Mesenchymal stem cell (in vitro differentiated cells and primary cell): Measurements from ENCODE around the gene BARHL2. TPM values are rescaled to one million over a fixed set of nuclear protein-coding genes. Genes with fewer than 3 reads are reported as not detected.

ENCODE experiments used
- DNase-seq: peaks from one replicate; pipeline ENCODE4 v3.0.0-alpha.2; 2013
- H2AFZ ChIP-seq: one replicate; pipeline ENCODE4 v1.6.1; 2013; ENCODE audit warnings: low read depth, mild to moderate bottlenecking, control low read depth, inconsistent platforms, low read length, moderate library complexity
- H2AK5ac ChIP-seq: 2 replicates; pipeline ENCODE4 v1.6.1; 2013; ENCODE audit warnings: low read length, moderate library complexity, mild to moderate bottlenecking, inconsistent platforms; ENCODE audit not compliant: severe bottlenecking
- H2BK120ac ChIP-seq: one replicate; pipeline ENCODE4 v1.6.1; 2013; ENCODE audit warnings: low read depth, mild to moderate bottlenecking, inconsistent platforms, low read length, moderate library complexity
- H2BK12ac ChIP-seq, 2 experiments: one replicate each; pipeline ENCODE4 v1.6.1; 2013; ENCODE audit warnings: inconsistent platforms in 2 of 2, low read length in 2 of 2, mild to moderate bottlenecking in 2 of 2, moderate library complexity in 2 of 2, control low read depth in 1 of 2
- H2BK15ac ChIP-seq: one replicate; pipeline ENCODE4 v1.6.1; 2013; ENCODE audit warnings: mild to moderate bottlenecking, low read depth, inconsistent platforms; ENCODE audit not compliant: poor library complexity, severe bottlenecking
- H2BK5ac ChIP-seq: 2 replicates; pipeline ENCODE4 v1.6.1; 2013; ENCODE audit warnings: low read depth, mild to moderate bottlenecking, low read length, control low read depth, inconsistent platforms; ENCODE audit not compliant: poor library complexity, severe bottlenecking
- H3K14ac ChIP-seq, 2 experiments: one replicate each; pipeline ENCODE4 v1.6.1; 2013; ENCODE audit warnings: inconsistent platforms in 2 of 2, low read length in 2 of 2, control low read depth in 1 of 2, mild to moderate bottlenecking in 1 of 2, moderate library complexity in 1 of 2
- H3K18ac ChIP-seq, 2 experiments: one replicate each; pipeline ENCODE4 v1.6.1; 2013; ENCODE audit warnings: inconsistent platforms in 2 of 2, low read length in 2 of 2, control low read depth in 1 of 2, low read depth in 1 of 2, mild to moderate bottlenecking in 1 of 2
- H3K23ac ChIP-seq, 2 experiments: one replicate each; pipeline ENCODE4 v1.6.1; 2013; ENCODE audit warnings: inconsistent platforms in 2 of 2, low read length in 2 of 2, mild to moderate bottlenecking in 2 of 2, moderate library complexity in 2 of 2, control low read depth in 1 of 2
- H3K27ac ChIP-seq: 2 replicates; pipeline ENCODE4 v1.5.1; 2013; ENCODE audit warnings: mild to moderate bottlenecking, moderate library complexity, low read length, control low read depth, inconsistent platforms; ENCODE audit not compliant: poor library complexity, severe bottlenecking
- H3K27me3 ChIP-seq, 2 experiments: 2 replicates each; pipeline versions ENCODE4 v1.6.1 to v1.7.0; 2013; ENCODE audit warnings: low read length in 2 of 2, mild to moderate bottlenecking in 2 of 2, moderate library complexity in 2 of 2, control low read depth in 1 of 2, inconsistent platforms in 1 of 2; ENCODE audit not compliant: control insufficient read depth in 1 of 2, insufficient read depth in 1 of 2
- H3K36me3 ChIP-seq, 2 experiments: 2 replicates each; pipeline versions ENCODE4 v1.6.1 to v1.7.0; 2013; ENCODE audit warnings: low read length in 2 of 2, control low read depth in 1 of 2, inconsistent platforms in 1 of 2, low read depth in 1 of 2, mild to moderate bottlenecking in 1 of 2; ENCODE audit not compliant: insufficient read depth in 2 of 2, control insufficient read depth in 1 of 2
- H3K4ac ChIP-seq, 2 experiments: one replicate each; pipeline ENCODE4 v1.6.1; 2013; ENCODE audit warnings: inconsistent platforms in 2 of 2, low read length in 2 of 2, mild to moderate bottlenecking in 2 of 2, moderate library complexity in 2 of 2, control low read depth in 1 of 2, low read depth in 1 of 2
- H3K4me1 ChIP-seq: 2 replicates; pipeline ENCODE4 v1.6.1; 2013; ENCODE audit warnings: low read depth, low read length, control low read depth; ENCODE audit not compliant: control insufficient read depth, insufficient read depth
- H3K4me2 ChIP-seq: 2 replicates; pipeline ENCODE4 v1.6.1; 2013; ENCODE audit warnings: low read length, mild to moderate bottlenecking, inconsistent platforms; ENCODE audit not compliant: poor library complexity, severe bottlenecking
- H3K4me3 ChIP-seq, 2 experiments: 2 replicates each; pipeline versions ENCODE4 v1.5.1 to v1.7.0; 2013; ENCODE audit warnings: low read length in 2 of 2, mild to moderate bottlenecking in 2 of 2, control low read depth in 1 of 2, low read depth in 1 of 2; ENCODE audit not compliant: insufficient read depth in 1 of 2
- H3K79me1 ChIP-seq: replicated peaks from 2 replicates; pipeline ENCODE4 v1.6.1; 2013; ENCODE audit warnings: mild to moderate bottlenecking, control low read depth, low read length, inconsistent platforms; ENCODE audit not compliant: poor library complexity, severe bottlenecking
- H3K9ac ChIP-seq: 2 replicates; pipeline ENCODE4 v1.7.0; 2013; ENCODE audit warnings: mild to moderate bottlenecking, low read length, moderate library complexity
- H3K9me3 ChIP-seq: 2 replicates; pipeline ENCODE4 v1.7.0; 2013; ENCODE audit warnings: mild to moderate bottlenecking, low read length; ENCODE audit not compliant: control insufficient read depth
- H4K8ac ChIP-seq: one replicate; pipeline ENCODE4 v1.6.1; 2013; ENCODE audit warnings: inconsistent platforms, mild to moderate bottlenecking, low read length, moderate library complexity
- H4K91ac ChIP-seq: one replicate; pipeline ENCODE4 v1.6.1; 2013; ENCODE audit warnings: mild to moderate bottlenecking, low read length, inconsistent platforms
- WGBS: methylation state at CpG from one replicate; pipeline ENCODE4 v1.1.7; 2013; ENCODE audit warnings: mixed read lengths; 5-methylcytosine and 5-hydroxymethylcytosine counted together
- polyA plus RNA-seq, 2 experiments: library from polyadenylated mRNA; stranded (reverse); fragments of 200-250 nt; gene quantifications; one replicate each; pipeline ENCODE4 v1.2.3, GENCODE V29; 2013

The BARHL2 gene
- not detected for polyA plus RNA-seq (2013, experiment 1 of 2)
- polyA plus RNA-seq (2013, experiment 2 of 2) = not detected

DNA sequence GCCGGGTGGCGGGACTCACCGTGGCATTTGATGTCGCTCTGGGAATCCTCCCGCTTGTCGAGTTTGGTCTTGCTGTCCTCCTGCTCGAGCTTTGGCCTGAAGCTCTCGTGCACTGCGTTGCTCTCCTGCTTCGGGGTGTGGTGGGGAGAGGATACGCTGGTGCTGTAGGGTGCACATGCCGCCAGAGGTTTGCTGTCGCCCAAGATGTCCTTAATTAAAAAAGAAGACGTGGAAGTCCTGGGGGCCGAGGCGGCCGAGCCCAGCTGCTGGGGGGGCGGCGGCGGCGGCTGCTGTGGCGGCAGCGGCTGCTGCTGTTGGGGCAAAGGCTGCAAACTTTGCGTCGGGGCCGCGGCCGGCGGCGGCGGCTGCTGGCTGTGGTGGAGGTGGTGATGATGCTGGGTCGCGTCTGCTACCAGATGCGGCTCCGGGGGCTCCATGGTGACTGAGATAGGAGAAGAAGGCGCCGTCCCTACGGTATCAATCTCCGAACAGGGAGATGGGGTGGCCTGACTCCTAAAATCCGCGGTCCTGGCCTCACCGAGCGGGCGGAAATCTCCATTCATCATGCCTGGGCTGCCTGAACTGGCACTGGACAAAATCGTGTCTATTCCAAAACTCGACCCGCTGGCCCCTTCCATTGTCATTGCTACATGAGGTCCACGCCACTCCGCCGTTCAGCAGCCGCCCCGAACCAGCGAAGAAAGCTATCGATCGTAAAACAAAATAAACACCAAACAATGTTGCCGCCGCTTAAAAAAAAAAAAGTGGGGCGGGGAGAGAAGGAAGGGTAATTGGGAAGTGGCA, at the start of gene BARHL2:
TSS of gene BARHL2 (minus strand) at position 751 of the 804 bp plus-strand sequence. CDS start at position 644, 107 bp downstream.
- H4K8ac ChIP-seq = no peak within 1 kb of the TSS
- H3K79me1 ChIP-seq = no peaks in the 10 kb centered on the region
- peak within 1 kb of the TSS in 1 of 2 experiments; percentile 16 for H3K23ac ChIP-seq
- H2BK120ac ChIP-seq = no peak within 1 kb of the TSS
- H2BK12ac ChIP-seq = no peak within 1 kb of the TSS
- H2BK5ac ChIP-seq = no peak within 1 kb of the TSS
- peak within 1 kb of the TSS; percentile 39 to 76 for H3K4me3 ChIP-seq
- no peak within 1 kb of the TSS for H3K27ac ChIP-seq
- no peak within 1 kb of the TSS for H3K9ac ChIP-seq
- H3K4me2 ChIP-seq = peak within 1 kb of the TSS; percentile 76
- peaks cover 25% of the 10 kb centered on the region for H3K4me1 ChIP-seq
- DNase-seq = no peak
- H3K18ac ChIP-seq = no peak within 1 kb of the TSS
- H3K4ac ChIP-seq = no peak within 1 kb of the TSS
- H3K14ac ChIP-seq = no peak within 1 kb of the TSS
- no peak within 1 kb of the TSS for H2AFZ ChIP-seq
- peaks cover 88 to 93% of the 10 kb centered on the region in 2 experiments for H3K27me3 ChIP-seq
- no peaks in the 10 kb centered on the region for H3K9me3 ChIP-seq
- H2AK5ac ChIP-seq = no peak within 1 kb of the TSS
- H3K36me3 ChIP-seq = no peaks in the 10 kb centered on the region
- H2BK15ac ChIP-seq = no peak within 1 kb of the TSS
- WGBS = 2% methylated on average over 44 of the region's 58 CpGs
- H4K91ac ChIP-seq = no peak within 1 kb of the TSS

DNA sequence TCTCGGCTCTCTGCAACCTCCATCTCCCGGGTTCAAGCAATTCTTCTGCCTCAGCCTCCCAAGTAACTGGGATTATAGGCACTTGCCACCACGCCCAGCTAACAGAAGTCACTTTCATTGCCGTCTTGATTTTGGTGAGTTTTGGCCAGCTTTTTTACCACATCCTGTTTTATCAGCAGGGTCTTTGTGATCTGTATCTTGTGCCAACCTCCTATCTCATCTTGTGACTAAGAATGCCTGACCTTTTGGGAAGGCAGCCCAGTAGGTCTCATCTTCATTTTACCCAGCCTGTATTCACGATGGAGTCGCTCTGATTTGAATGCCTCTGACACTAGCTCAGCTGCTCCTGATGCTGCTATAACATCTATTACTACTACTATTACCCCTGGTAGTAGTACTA, 46.8 kb upstream of the BARHL2 start:
- Histone ChIP-seq H3K36me3 (no peaks in the 10 kb centered on the region), H3K4me2 (no peak overlapping the region)
- DNase-seq = no peak

DNA sequence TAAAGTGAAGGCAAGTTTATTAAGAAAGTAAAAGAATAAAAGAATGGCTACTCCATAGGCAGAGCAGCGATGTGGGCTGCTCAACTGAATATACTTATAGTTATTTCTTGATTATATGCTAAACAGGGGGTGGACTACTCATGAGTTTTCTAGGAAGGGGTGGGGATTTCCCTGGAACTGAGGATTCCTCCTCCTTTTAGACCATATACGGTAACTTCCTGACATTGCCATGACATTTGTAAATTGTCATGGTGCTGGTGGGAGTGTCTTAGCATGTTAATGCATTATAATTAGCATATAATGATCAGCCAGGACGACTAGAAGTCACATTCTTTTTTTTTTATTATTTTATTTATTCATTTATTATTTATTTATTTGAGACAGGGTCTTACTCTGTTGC, 46.4 kb upstream of the BARHL2 start:
- Histone ChIP-seq H4K91ac (no peak overlapping the region), H3K27ac (no peak overlapping the region), H3K4ac (no peak overlapping the region), H3K4me3 (no peak overlapping the region), H2BK15ac (no peak overlapping the region), H2BK120ac (no peak overlapping the region), H2BK12ac (no peak overlapping the region), H3K4me2 (no peak overlapping the region), H2AFZ (no peak overlapping the region), H3K36me3 (no peaks in the 10 kb centered on the region), H3K27me3 (peaks cover 8 to 17% of the 10 kb centered on the region in 2 experiments), H3K23ac (no peak overlapping the region), H3K9me3 (no peaks in the 10 kb centered on the region), H3K18ac (no peak overlapping the region), H3K79me1 (no peaks in the 10 kb centered on the region), H4K8ac (no peak overlapping the region), H2BK5ac (no peak overlapping the region), H3K14ac (no peak overlapping the region), H3K4me1 (no peaks in the 10 kb centered on the region), H2AK5ac (no peak overlapping the region), H3K9ac (no peak overlapping the region)
- DNase-seq = no peak
- 83% methylated on average over 1 of the region's 3 CpGs for WGBS

More for the DNA sequence above, 46.8 kb upstream of the BARHL2 start:
- Histone ChIP-seq H2BK120ac (no peak overlapping the region), H3K14ac (no peak overlapping the region), H3K9ac (no peak overlapping the region), H4K91ac (no peak overlapping the region), H3K4ac (no peak overlapping the region), H3K79me1 (no peaks in the 10 kb centered on the region), H3K9me3 (no peaks in the 10 kb centered on the region), H3K4me1 (no peaks in the 10 kb centered on the region), H3K23ac (no peak overlapping the region), H2BK5ac (no peak overlapping the region), H3K27ac (no peak overlapping the region), H3K27me3 (peaks cover 8 to 16% of the 10 kb centered on the region in 2 experiments), H3K18ac (no peak overlapping the region), H2AFZ (no peak overlapping the region), H2AK5ac (no peak overlapping the region), H4K8ac (no peak overlapping the region), H3K4me3 (no peak overlapping the region), H2BK15ac (no peak overlapping the region), H2BK12ac (no peak overlapping the region)
- 87% methylated on average over 6 of the region's 6 CpGs for WGBS

DNA sequence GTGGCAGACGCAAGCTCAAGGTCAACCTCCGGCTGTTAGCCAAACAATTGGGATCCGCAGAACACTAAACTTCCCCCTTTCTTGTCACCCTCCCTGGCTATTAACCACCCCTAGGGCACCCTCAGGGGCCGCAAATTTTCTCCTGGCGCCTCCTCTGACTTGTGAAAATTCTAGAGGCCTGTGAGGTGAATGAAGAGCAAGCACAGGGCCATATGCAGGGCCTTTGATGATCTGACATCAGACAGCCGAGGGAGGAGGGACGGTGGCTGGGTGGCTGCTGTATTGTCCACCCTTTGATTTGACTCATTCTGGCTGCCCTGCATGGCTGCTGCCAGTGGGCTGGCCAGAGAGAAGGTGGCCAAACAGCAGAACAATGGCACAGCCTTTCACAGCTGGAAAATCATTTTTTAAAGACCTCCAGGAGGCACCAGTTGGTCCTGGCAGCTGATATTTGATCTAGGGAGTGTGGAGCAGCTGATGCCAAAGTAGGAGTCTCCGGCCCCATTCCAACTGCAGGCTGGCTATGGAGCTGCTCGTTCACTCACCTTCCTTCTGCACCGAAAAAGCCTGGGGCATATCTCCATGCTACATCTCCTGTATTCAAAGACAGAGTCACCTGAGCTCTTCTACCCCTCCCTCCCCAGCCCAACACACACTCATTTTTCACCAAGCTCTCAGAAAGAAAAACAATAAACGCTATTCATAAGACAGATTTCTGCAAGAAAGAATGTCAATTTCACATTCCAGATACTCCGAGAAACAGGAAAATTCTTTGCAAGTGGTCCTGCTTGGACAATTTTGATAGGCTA, 44.9 kb upstream of the BARHL2 start:
- H3K27ac ChIP-seq = no peak overlapping the region
- no peak overlapping the region for H4K8ac ChIP-seq
- no peak overlapping the region for H3K4me2 ChIP-seq
- no peak overlapping the region for H3K4ac ChIP-seq
- H3K9ac ChIP-seq = no peak overlapping the region
- no peak overlapping the region for H2BK5ac ChIP-seq
- no peak overlapping the region for H2BK12ac ChIP-seq
- no peaks in the 10 kb centered on the region for H3K9me3 ChIP-seq
- no peak overlapping the region for H2BK120ac ChIP-seq
- H3K18ac ChIP-seq = no peak overlapping the region
- no peak overlapping the region for H3K4me3 ChIP-seq
- H3K4me1 ChIP-seq = no peaks in the 10 kb centered on the region
- no peak for DNase-seq
- no peak overlapping the region for H3K23ac ChIP-seq
- no peak overlapping the region for H2BK15ac ChIP-seq
- no peaks in the 10 kb centered on the region for H3K36me3 ChIP-seq
- H3K27me3 ChIP-seq = peaks cover 8 to 17% of the 10 kb centered on the region in 2 experiments
- no peak overlapping the region for H2AK5ac ChIP-seq
- H3K14ac ChIP-seq = peak overlapping the region in 1 of 2 experiments; percentile 15
- no peak overlapping the region for H4K91ac ChIP-seq
- H3K79me1 ChIP-seq = no peaks in the 10 kb centered on the region
- 48% methylated on average over 9 of the region's 12 CpGs for WGBS
- no peak overlapping the region for H2AFZ ChIP-seq
